ENCODE measurements around the gene RSF1.
A peak's percentile ranks its signal among the peaks of the same experiment; 100 is the strongest.
"Not testable (repeated sequence)": the region's sequence is repeated elsewhere in the genome, so short reads cannot be mapped to it uniquely, and the experiment has no call there.

RSF1 gene

DNA sequence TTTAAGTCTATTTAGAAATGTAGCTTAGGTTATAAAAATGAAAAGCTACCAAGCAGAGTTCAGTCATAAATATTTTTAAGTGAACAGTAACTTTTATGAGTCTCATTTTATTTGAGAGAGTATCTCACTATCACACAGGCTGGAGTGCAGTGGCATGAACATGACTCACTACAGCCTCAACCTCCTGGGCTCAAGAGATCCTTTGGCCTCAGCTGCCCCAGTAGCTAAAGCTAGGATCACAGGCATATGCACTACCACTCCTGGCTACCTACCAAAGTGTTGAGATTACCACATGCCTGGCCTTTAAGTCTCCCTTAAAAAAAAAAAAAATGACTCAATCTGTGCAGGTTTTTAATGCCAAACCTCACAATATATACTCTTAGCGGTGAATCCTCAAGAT is 148.3 kb downstream of the RSF1 start:
- no peak for DNase-seq

DNA sequence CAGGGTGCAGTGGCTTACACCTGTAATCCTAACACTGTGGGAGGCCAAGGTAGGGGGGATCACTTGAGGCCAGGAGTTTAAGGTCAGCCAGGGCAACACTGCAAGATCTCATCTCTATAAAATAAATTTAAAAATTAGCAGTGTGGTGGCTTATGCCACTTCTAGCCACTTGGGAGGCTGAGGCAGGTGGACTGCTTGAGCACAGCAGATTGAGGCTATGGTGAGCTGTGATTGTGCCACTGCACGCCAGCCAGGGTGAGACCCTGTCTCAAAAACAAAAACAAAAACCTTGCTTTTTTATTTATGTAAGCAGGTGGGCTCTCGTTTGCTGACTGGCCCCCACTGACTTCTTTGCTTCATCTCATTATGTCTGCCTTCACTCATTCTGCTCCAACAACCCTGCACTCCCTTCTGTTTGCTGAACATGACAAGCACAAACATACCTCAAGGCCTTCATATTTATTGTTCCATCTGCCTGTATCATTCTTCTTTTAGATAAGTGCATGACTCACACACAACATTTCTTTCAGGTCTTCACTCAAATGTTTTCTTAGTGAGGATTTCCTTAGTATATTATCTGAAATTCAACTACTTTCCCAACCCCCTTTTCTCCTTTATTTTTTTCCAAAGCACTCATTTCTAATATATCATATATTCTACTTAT is 150.5 kb downstream of the RSF1 start:
- no peak for DNase-seq

DNA sequence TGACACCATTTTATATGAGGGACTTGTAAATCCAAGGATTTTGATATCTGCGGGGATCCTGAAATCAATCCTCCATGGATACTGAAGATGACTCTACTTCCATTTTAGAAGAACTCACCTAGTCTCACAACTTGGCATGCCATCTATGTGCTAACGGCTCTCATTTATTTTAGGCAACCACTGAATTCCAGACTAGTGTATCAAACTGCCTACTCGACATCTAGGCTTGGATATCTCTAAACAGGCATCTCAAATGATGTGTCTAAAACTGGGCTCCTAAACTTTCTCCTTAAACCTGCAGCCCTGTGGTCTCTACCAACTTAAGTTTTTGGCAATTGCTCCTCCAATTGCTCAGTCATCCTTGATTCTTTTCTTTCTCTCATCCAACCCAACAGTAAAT is 151.8 kb downstream of the RSF1 start:
- no peak for DNase-seq

DNA sequence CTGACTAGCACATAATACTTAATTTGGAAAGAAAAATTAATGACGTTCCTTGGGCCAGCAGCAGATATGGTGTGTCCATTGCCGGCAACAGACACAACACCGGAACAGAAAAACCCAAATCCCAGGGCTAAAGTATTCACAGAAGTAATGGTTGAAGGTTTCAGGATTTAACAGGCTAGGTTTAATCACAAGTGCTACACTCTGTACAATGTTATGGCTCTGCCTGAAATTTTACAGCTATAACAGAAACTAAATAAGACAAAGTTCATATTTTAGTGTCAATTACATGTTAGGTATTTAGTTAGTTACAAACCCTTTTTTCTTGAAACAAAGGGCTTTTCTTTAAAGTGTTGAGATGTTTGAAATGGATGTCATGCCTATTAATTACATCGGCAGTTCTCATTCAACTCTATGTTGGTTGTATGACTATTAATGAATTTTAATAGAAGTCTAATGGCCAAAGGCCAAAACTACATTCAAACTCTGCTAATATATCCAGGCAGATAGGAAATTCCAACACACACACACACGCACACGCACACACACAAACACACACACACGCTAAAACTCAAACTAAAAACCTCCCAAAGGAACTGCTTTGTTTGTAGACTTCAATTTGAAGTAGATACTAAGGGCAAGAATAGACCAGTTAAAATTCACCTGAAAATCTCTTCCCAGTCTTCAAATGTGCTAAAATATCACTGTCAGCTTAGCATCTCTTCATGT is 155.1 kb downstream of the RSF1 start:
- DNase-seq = no peak

DNA sequence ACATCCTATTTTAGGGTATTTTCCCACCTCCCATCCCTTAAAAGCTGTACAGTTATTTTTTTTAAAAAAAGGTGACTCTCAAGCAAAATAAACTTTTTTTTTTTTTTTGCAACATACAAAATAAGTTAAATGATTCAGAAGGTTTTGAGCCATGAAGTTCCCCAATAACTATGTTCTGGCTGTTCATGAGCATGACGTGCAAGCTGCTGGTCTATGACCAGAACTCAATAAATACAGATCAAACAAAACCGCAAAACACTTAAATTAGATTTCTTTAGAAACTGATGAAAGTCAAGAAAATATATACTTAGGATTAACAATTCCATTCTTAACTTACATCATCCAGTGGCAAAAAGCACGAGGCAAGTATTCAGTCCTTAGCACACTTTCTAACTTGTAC is 158.9 kb downstream of the RSF1 start:
- DNase-seq = no peak

DNA sequence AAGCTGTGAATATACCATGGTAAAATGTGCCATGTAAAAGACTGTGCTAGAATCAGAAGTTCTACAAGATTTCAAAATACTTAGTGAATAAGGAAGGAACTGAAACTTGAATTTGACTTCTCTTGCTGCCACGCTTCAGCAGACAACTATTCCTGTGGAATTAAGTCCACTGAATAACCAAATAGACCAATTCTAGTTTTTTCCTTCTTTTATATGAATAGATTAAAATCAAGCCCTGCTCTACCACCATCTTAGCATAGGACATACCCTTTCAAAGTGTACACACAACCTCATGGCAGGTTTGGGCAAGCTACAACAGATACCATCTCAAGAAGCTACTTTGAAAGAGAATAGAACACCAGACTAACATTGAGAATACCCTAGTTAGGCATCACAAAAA is 159.6 kb downstream of the RSF1 start:
- no peak for DNase-seq

DNA sequence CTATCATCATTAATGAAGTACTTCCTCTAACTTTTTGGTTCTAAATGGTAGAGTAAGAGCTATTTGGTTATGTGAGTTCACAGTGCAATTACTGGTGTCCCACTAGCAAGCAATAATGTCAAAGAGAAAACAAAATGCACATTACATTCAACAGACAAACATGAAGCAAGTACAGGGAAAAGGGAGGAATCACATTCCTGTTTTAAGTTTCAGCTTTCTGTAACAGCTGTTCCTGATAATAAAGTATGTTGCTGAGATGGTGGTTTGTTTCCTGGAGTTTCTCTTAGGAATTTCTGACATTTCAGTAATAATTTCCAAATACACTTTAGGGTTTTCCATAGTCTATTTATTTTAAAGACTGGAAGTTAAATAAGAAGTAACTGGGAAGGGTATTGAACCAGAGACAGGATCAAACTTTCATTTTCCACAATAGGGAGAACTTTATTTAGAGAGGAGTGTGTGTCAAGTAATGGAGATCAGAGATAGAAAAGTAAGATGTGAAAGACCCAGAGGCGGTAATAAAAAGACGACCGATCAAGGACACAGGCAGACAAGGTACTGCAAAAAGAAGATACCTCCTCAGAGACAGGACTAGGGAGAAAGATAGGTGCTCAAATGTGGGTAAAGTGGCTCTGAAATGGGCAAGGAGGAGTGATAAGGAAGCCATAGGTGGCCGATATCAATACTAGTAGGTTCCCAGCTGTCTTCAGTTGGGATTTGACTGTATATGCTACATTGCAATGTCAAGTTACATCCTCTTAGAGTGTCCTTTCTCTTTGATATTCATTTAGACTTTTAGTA is 162.1 kb downstream of the RSF1 start:
- DNase-seq = no peak

DNA sequence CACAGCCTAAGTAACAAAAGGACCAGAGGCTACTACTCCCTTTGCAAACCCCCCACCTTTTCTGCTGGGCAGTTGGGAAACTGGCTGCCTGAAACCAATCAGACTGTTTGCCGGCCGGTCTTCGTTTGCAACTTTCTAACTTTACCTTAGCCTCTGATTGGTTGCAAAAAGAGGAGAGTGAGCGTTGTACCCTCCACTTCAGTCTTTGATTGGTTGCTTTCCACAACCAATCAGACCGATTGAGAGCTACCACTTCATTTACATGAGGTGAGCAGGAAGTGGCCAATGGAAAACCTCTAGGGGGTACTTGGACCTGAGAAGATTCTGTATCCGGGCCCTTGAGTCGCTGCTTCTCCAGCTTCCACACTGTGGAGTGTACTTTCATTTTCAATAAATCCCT is 164.2 kb downstream of the RSF1 start:
- DNase-seq = no peak

DNA sequence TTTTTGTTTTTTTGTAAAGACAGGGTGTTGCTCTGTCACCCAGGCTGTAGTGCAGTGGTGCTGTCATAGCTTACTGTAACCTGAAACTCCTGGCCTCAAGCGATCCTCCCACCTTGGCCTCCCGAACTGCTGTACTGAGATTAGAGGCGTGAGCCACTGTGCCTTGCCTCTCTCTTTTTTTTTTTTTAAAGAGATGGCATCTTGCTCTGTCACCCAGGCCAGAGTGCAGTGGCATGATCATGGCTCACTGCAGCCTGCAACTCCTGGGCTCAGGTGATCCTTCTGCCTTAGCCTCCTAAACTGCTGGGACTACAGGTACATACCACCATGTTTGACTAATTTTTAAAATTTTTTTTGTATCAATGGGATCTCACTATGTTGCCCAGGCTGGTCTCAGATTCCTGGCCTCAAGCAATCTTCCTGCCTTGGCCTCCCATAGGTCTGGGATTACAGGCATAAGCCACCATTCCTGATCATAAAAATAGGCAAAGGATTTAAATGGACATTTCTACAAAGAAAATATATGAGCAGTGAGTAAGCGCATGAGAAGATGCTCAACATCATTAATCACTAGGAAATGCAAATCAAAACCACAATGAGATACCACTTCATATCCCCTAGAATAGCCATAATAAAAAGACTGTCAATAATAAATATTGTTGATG is 165.6 kb downstream of the RSF1 start:
- no peak for DNase-seq

DNA sequence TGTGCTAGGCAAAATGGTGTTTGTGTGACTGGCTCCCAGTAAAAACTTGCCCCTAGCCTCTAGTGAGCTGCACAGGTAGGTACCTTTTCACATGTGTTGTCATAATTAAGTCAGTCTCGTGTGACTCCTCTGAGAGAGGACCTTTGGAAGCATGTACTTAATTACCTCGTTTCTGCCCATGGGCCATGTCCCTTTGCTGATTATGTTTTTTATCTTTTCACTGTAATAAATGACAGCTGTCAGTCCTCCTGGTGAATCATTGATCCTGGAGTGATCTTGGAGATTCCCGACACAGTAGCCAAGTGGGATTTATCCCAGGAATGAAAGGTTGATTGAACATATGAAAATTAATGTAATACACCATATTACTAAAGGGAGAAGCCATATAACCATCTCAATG is 170.4 kb downstream of the RSF1 start:
- no peak for DNase-seq

DNA sequence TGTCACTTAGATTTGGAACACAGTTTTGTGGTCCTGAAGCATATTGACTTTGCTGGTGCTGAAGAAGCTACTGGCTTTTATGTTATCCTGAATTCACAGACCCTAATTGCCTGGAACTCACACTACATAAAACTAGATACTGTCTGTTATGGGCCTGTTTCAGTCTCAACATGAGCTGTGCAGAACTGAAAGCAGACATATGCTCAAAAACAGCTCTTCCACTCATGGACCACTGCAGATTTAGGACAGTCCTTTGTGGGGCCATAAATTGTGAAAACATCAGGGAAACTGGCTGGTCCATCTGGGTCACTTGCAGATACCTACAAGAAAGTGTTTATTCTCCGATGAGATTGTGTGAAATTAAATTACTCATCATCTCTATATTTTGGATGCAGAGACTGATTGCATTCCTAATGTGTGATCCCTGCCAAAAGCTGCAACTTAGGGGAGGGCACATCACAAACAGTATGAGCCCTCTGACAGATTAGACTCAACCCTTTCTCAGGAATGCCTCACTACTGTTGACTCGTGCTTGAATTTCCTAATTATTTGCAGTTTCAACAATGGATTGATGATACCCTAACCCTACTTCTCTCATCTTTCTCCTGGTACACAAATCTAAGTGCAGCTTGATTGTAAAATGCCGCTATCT is 172.7 kb downstream of the RSF1 start:
- no peak for DNase-seq

DNA sequence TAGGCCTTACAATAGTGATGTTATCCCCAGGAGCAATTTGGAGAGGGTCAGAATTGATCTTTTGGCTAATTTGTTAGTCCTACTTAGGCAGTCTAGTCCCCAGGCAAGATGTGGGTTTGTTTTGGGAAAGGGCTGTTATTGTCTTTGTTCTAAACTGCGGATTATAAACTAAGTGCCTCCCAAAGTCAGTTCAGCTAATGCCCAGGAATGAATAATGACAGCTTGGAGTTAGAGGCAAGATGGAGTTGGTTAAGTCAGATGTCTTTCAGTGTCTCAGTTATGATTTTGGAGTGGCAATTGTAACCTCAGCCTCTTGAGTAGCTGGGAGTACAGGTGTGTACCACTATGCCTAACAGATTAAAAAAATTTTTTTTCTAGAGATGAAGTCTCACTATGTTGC is 175.6 kb downstream of the RSF1 start:
- DNase-seq = no peak

DNA sequence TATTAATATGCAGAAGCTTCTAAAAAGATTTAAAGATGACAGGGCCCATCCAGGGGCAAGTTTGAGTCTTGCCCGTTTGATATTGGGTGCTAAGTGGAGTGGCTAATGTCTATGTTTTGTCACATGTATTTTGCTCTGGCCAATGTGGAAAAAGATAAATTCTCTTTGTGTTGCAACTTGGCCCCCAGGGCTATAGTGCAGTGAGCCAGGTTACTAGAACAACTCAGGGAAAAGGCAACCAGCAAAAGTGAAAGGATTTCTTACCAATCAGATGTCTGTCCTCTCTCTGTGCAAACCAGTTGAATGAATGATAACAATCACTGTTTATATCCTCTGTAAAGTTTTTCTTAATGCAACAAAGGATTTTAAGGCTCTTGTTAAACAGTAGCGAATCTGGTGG is 178.3 kb downstream of the RSF1 start:
- DNase-seq = no peak

DNA sequence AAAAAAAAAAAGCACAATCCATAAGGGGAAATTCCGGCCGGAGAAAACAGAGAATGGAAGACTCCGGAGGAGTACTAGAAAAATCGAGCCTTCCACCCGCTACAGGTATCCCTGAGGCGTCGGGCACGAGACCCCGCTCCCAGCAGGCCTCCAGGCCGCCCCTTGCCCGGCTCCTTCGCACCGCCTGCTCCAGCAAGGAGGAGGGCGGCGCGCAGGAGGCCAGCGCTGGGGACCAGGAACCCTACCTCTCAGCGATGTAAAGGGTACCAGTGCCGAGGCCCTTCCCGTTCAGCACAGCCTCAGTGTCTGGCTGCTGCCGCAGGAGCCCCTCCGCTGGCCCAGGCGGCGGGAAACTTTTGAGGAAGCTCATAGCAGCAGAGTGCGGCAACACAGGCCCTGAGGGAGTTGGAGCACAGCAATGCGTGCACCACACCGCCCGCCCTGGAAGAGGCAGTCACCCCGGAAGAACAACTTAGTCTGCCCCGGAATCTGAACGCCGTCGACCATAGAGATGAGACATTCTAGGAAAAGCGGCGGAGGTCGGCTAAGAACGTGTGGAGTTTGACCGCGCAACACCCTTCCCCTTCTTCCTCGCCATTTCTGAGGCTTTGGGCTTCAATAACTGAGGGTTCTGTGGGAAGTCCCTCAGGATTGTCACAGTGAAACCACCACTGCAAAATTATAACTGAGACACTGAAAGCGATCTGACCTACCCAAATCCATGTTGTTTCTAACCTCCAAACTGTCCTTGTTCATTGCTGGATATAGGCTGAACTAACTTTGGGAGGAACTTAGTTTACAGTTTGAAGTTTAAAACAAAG is 183.0 kb downstream of the RSF1 start, which contains the start of gene CLNS1A:
CLNS1A (minus strand) TSS at position 450 of the 821 bp plus-strand sequence; CDS start at position 370, 80 bp downstream.
- peak; percentile 77 for DNase-seq

DNA sequence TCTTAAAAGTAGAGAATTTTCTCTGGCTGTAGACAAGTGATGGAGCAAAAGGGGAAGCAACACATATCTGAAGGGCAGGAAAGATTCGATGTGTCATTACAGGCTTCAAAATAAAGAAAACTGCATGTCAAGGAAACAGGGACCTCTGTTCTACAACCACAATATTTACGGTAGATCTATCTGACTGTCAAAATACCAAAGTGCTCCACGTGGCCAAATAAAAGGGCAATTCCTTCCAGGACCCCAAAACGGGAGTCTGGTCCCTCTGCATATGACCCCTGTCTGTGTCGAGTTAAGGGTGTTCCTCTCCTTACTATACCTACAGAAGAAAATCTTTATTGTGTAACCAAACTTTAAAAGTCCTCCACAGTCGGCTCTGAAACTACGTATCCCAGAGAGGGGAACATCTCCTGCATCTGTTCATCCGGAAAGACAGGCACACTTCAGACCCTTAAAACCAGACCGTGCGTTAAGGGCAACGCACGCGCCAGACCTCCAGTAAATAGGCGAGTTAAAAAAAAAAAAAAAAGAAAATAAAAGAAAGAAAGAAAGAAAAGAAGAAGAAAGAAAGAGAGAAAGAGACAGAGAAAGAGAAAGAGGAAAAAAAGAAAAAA is 183.7 kb downstream of the RSF1 start:
- DNase-seq = no peak

DNA sequence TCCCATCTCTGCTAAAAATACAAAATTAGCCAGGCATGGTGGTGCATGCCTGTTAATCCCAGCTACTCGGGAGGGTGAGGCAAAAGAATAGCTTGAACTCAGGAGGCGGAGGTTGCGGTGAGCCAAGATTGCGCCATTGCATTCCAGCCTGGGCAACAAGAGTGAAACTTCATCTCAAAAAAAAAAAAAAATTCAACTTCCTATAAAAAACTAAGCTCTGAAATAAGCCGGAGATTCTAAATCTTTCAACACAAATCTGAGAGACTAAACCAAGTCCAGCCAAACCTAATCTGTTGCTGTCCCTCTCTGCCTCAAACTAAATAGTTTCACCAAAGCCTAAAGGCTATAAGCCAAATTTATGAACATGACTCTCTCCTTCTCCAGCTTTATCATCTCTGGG is 186.6 kb downstream of the RSF1 start:
- DNase-seq = not testable (repeated sequence)

DNA sequence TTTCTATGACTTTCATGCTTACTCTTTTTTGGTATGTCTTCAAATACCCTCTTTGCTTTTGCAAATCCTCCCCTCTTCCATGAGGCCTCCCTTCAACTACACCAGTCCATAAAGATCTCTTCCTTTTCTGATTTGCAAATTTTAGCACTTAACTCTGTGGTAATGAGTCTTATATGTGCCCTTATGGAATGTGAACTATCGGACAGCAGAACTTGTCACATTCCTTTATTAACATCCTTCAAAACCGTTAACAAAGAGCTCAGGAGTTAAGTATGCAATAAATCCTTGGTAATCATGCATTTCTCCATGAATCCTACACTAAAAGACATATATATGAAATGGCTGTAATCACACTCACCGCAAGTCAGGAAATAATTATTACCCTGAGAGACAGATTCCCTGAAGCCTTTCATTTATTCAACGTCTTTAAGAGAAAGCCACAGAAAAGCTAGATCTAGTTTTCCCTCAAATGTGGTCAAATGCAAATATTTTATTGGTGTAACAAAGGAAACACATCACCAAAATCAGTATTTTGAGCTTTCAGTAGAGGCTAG is 190.3 kb downstream of the RSF1 start:
- DNase-seq = no peak

DNA sequence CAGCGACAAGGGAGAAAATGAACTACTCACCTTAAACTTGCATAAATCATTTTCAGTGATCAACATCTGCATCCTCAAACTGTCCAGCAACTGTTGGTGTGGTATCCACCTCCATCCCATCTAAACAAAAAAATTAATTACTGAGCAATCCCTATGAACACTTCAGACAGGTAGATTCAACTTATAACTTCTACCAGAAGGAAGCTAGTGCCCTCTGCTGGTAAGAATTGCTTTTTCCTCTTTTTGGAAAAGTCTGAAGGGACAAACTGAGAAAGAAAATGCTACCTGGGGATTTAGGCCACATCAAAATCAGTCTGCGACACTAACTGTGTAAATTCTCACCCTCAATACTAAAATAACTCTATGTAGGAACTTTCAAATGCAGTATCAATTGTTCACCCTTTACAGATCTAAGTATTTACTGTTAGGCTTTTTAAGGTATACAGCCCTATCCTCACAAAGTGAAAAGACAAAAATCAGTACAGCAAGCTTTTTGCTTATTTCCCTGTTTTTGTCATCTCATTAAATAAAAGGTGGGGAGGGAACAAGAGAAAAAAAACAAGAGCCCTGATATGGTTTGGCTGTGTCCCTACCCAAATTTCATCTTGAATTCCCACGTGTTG is 200.8 kb downstream of the RSF1 start:
- DNase-seq = no peak

DNA sequence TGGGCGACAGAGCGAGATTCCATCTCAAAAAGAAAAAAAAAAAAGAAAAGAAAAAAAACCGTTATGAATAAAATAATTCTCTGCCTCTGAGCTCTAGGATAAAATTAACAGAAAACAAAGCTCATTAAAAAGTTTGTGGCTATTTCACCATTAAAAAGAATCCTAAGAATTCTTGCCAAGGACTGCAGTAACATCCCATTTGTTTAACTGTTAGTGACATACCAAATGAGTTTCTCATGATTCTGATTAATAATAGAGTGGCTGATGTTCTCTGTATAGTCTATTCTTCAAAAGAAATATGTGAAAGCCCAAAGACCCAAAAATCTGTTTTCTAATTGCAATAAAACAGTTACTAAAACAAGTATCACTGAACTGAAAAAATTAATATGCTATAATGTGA is 202.6 kb downstream of the RSF1 start:
- no peak for DNase-seq

DNA sequence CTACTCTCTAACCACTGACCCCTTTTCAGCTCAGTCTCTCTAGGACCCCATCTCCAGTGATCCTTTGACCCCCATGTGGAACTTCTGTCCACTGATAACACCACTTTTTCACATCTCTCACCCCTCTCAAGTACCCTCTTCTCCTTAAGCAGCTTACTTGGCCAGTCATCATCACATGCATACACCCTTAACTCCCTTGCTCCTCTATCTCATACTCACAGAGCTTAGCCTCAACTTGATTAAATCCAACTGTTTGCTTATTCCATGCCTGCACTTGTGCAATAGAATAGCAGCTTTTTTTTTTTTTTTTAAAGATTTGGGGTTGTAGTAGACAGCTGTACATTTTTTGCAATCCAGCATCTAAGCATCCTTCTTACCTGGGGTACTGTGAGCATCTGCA is 208.6 kb downstream of the RSF1 start:
- DNase-seq = no peak
